Middle frontal gyrus (tissue), 1 donor: ENCODE measurements around the gene CARD10.

Experiments used
- DNase-seq: peaks from one replicate; pipeline ENCODE4 v3.0.0-alpha.2; 2015; ENCODE audit warnings: low spot score; ENCODE audit errors: extremely low spot score

CARD10 gene

DNA sequence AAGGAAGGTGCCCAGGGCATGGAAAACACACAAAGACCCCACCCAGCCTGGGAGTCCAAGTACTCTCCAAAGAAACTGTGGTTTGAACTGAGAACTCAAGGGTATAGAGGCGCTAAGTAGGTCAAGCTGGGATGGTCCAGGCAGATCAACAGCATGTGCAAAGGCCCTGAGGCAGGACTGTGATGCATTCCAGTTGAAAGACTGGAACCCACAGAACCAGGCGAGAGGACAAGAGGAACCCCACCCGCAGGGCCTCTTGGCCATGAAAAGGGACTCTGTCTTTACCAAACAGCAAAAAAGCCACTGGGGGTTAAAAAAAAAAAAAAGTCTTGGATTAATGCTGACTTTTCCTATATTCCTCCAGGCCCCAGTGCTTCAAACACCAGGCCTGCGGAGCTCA is 14.3 kb downstream of the CARD10 start:
- no peak for DNase-seq

DNA sequence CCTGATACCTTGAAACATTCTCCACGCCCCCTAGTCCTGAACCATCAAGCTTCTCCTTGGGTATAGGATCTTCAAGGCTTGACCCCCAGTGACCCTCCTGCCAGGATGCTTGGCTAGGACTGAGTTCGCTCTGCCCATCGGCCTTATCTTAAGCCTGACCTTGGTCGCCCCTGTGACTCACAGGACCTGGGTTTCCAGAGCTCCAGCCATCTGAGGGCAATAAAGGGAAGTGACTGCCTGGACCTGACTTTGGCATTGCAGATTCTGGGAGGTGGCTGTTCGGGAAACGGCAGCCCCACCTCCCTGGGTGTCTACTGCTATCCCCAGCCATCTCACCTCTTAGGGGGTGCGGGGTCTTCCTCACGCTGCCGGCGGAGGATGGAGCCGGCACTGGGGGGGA is 15.4 kb downstream of the CARD10 start:
- DNase-seq = no peak

DNA sequence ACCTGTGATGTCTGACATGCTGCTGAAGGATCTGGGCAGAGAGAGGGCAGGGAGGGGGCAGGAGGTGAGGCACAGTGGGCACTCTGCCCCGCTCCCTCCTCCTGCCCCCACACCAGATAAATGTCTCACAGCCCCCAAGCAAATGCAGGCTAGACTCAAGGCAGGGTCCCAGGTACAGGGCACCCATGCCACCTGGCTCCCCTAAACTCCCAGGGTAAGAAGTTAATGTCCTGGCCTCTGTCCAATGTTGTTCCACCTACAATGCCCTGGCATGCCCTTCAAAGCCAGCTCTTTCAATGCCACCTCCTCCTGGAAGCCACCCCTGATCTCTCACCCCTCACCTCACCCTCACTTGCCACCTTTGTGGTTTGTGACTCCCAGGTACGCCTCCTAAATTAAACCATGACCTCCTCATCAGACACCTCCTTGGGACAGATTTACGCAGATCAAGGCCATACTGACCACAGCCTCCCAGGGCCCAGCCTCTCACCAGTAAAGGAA is 16.0 kb downstream of the CARD10 start:
- DNase-seq = no peak

DNA sequence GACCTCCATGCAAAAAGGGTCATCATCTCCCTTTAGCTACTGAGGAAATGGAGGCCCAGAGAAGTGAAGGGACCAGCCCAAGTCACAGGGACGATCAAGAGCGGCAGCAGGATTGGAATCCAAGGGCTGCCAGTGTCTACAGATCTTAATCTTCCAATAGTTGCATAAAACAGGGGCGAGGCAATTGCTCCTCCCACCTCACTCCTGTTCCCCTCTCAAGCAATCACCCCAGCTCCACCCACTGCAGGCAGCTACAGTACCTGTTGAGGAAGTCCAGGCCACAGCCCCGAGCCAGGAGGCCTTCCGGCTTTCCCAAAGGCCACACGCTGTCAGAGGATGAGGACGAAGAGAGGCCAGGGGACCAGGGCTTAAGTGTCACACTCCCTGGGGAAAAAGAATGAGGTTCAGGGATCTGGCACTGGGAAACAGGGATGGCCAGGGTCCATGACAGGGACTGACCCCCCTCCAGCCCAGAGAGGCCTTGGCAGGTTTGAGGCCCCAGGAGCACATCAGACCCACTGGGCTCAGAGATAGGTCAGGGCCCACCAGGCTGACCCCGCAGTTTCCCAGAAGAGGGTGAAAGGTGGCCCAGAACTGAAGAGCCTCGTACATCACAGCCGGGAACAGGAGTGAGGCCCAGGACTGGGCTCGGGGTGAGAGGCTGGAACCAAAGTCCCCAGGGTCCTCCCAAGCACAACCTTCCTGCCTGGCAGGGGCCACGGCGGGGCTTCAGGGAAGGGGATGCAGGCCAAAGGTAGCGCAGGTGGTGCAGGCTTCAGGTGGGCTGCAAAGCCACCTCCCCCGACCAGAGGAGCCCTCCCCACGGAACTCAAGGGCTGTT is 16.7 kb downstream of the CARD10 start:
- DNase-seq = no peak

DNA sequence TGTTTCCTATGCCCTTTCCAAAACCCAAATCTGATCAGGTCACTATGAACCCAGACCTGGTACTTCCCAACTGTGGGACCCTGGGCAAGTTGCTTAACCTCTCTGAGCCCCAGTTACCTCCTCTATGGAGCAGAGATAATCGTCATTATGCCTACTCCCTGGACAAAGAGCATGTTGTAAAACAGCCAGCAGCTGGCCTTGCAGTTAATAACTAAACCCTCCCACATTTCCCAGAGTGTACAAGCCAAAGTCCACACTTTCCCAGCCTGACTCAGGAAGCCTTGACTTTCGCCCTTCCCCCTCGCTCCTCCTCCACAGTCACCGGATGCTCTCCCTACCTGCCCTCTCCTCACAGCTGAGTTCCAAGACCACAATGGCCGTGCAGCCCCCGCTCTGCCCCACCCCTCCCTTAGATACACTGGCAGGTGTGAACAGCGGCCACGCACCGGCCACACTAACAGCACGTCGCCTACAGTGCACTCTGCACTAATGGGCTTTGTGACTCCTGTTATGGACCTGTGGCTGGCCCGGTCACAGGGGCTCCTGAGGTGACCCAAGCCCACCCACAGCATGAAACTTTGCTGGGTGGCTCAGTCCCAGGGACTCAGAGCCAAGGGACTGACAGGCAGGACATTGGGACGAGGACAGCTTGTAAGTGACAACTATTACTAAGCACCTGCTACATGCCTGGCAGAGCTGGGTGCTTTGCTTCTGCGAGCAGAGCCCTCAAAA is 17.4 kb downstream of the CARD10 start:
- DNase-seq = no peak

GRCh38 chr22:37500745-37501609 is 18.2 kb downstream of the CARD10 start:
- DNase-seq = no peak

DNA sequence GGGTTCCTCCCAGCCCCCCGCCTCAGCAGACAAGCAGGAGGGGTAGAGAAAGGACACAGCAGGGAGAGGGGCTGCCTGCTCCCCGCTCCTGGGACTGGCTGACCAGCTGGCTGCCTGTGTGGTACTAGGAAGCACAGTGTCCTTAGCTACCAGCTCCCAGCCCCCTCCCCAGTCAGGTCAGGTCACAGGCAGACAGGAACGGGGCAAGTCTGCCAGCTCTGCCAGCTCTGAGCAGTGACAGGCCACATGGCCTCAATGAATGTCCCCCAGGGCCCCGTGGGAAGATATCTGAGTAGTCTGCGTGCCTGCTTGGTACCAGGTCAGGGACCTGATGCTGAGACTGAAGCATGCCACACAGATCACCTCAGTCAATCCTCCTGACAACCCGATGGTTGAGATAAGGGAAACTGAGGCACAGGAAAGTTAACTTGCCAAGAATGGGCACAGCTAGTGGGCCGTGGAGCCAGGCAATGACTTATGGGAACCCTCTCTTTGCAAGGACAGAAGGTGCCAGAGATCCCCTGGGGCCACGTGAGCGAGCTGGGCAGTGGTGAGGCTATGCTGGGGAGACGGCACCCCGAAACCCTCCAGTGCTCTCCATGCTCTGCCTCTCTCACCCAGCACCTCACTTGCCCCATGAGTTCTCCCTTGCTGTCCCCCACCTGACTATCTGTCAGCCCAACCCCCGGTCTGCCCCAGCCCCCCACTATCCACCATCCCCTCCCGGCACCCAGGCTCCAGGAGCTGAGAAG is 19.2 kb downstream of the CARD10 start:
- DNase-seq = no peak

DNA sequence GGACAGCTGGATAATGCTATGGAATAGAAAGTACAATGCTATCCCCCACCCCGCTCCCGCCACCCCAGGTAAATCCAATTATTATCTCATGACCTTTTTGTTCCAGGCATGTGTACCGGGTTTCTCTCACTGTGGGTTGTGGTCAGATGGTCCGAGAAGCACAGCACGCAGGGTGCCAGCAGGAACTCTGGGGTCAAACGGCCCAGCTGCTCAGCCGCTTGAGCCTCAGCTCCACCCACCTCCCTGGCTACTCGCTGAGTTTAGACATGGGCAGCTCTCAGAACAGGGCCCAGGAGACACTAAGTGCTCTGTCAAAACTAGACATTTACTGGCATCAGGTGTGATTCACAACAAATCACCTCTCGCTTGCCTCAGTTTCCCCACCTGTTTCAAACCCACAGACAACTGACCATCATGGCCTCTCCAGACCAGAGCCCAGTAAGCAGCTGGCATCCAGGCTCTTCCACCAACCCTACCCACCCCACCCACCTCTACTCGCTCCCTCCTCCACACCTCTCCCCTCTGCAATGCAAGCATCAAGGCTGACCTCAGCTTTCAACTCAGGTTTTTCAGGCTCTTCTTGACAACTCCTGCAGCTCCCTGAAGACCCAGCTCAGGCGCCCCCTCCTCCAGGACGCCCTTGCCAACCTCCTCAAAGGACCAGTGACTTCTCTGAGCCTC is 20.0 kb downstream of the CARD10 start:
- no peak for DNase-seq

DNA sequence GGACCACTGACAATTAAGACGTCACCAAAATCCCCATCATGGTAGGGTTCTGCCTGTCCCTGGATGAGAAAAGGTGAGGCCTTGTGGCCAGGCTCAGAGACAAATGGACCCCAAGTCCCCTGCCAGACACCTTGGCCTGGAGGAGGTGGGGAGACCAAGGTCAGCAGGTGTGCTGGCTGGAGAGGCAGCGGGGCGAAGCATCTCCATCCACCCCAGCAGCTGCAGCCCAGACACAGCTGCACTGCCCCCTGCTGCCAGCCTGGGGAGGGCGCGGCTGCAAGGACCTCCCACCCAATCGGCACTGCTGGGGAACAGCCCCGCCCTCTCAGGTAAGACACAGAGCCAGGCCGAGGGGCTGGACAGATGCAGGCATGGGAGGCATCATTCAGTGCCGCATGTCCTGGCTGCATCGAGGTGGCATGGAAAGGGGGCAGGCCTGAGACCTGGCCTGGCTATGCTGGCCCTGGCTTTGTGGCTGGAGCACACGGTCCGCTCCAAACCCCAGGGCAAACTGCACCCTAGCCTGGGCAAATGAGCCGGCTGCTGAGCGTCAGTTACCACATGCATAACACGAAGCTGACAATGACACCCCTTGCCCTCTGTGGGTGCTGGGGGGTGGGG is 20.8 kb downstream of the CARD10 start:
- DNase-seq = no peak

- DNase-seq = no peak
Observed at GRCh38 chr22:37497062-37497599, 22.1 kb downstream of the CARD10 start.

DNA sequence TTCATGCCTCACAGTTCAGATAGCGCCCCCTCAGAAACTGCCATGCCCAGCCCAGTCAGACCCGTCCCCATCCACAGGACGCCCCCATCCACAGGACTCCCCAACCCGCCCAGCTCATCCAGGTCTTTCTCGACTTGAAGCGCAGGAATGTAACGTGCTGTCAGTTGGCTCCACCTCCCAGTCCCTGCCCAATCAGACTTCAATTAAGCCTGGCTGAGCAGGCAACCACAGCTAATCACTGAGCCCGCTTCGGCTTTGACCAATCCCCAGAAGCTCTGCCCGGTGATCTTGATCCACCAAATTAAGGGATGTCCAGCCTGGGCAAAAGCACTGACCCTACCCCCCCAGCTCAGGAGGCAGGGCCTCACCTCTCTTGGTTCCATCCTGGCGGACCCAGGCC is 22.6 kb downstream of the CARD10 start:
- no peak for DNase-seq

DNA sequence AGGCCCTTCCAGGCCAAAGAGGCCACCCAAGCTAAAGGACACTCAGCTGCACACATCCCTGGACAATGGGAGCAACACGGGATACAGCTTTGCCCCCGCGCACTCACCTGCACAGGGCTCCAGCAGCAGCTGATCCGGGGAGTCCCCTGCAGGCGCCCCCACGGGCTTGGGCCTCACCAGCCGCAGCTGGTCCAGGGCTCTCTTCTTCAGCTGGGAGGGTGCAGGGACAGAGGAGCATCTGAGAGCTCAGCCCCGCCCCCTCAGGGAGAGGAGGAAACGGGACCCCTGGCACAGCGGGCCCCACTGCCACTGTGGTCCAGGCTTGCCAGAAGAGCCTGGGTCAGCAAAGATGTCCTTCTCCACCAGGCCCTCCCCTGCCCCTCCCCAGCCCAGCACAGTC is 25.2 kb downstream of the CARD10 start:
- no peak for DNase-seq

GRCh38 chr22:37492428-37493344 is 26.5 kb downstream of the CARD10 start:
- no peak for DNase-seq

DNA sequence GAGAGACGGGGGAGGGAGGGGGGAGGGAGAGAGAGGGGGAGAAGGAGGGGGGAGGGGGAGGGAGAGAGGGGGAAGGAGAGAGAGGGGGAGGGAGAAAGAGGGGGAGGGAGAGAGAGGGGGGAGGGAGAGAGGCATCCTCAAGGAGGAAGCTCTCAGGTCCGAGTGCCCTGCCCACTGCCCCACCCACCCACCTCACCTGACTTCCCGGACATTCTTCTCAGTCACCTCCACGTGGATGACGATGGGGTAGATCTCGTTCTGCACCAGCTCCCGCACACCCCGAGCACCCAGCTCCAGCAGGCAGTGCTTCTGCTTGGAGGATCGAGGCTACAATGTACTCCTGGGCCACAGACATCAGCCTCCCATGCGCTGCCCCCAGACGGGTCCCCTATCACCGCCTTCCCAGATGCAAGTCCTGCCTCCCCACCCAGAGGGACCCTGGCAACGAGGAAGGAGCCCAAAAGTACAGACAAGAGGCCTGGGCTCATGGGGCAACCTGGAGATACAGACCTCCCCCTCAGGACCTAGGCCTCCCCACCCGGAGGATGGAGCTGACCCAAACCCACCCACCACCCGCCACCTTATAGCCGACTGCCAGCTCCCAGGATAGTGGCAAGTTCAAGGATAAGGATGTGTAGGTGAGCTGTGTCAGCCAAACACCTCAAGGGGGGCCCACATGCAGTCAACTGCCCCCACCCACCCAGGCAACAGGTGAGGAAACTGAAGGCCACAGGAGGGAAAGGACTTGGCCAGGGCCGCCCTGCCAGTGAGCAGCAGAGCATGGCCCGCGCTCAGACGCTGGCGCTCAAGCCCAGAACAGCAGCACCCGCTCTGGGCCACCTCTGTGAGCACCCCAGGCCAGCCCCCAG is 27.4 kb downstream of the CARD10 start:
- DNase-seq = no peak

DNA sequence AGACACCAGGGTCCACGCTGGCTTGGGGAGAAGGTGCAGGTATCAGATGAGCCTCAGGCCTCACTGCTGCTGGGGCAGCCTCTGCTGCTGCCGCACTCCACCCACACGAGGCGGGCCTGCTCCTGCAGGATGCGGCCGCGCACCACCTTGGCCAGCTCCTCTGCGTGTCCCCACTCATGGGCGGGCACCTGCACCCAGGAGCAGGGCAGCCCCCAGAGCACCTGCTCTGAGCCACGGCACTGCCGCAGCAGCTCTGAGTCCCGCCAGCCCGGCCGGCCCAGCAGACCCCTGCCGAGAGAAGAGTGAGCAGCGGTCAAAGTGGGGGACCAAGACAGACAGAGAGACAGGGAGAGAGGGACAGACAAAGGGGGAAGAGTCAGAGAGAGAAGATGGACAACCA is 28.1 kb downstream of the CARD10 start:
- DNase-seq = no peak

- DNase-seq = no peak
Observed at GRCh38 chr22:37489983-37490382, 29.2 kb downstream of the CARD10 start.

- DNase-seq = no peak
Observed at GRCh38 chr22:37488337-37489135, 30.7 kb downstream of the CARD10 start.
